ENCODE measurements around the gene LPAR1.
"Not testable (repeated sequence)": the region's sequence is repeated elsewhere in the genome, so short reads cannot be mapped to it uniquely, and the experiment has no call there.

The LPAR1 gene

DNA sequence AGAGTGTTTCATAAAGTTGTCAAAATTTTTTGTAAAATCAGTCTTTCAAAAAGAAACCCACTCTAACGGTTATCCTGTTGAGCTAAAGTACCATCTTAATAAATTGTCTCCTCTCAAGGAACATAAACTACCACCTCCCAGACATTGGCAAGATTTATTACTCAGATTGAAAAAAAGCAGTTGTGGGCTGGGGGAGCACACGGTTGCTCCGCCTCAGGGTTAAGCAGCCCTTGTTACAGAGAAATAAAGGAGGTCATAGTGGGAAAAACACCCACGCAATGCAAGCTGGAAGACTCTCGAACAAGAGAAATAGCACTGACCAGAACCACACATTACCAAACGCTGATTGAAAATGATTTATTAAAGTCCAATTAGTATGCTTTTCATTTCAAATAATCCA lies 165.3 kb downstream of the LPAR1 start:
- no peak for DNase-seq (ENCODE audit: low read depth in 2 of 2)
- H3K4me3 ChIP-seq (replicated peaks in 1 of 2; ENCODE audit: low read depth in 2 of 2, low read length in 2 of 2) = no peak overlapping the region
- TF ChIP-seq, protein P1, sequence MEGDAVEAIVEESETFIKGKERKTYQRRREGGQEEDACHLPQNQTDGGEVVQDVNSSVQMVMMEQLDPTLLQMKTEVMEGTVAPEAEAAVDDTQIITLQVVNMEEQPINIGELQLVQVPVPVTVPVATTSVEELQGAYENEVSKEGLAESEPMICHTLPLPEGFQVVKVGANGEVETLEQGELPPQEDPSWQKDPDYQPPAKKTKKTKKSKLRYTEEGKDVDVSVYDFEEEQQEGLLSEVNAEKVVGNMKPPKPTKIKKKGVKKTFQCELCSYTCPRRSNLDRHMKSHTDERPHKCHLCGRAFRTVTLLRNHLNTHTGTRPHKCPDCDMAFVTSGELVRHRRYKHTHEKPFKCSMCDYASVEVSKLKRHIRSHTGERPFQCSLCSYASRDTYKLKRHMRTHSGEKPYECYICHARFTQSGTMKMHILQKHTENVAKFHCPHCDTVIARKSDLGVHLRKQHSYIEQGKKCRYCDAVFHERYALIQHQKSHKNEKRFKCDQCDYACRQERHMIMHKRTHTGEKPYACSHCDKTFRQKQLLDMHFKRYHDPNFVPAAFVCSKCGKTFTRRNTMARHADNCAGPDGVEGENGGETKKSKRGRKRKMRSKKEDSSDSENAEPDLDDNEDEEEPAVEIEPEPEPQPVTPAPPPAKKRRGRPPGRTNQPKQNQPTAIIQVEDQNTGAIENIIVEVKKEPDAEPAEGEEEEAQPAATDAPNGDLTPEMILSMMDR (IDR thresholded peaks at IDR 0.05; ENCODE audit: low read depth, low read length) = no peak

- H3K4me3 ChIP-seq (replicated peaks in 1 of 2; ENCODE audit: low read depth in 2 of 2, low read length in 2 of 2) = no peak overlapping the region
- TF ChIP-seq, protein P1 (IDR thresholded peaks at IDR 0.05; ENCODE audit: low read depth, low read length) = no peak
- no peak for DNase-seq (ENCODE audit: low read depth in 2 of 2)
Measured at GRCh38 chr9:110871736-110872135, 166.5 kb downstream of the LPAR1 start.

- no peak for DNase-seq (ENCODE audit: low read depth in 2 of 2)
- TF ChIP-seq, protein P1 (IDR thresholded peaks at IDR 0.05; ENCODE audit: low read depth, low read length) = no peak
- no peak overlapping the region for H3K4me3 ChIP-seq (replicated peaks in 1 of 2; ENCODE audit: low read depth in 2 of 2, low read length in 2 of 2)
Measured at GRCh38 chr9:110869931-110870330, 168.3 kb downstream of the LPAR1 start.

- no peak overlapping the region for H3K4me3 ChIP-seq (replicated peaks in 1 of 2; ENCODE audit: low read depth in 2 of 2, low read length in 2 of 2)
Measured at GRCh38 chr9:110864011-110864410, 174.3 kb downstream of the LPAR1 start.

GRCh38 chr9:110861370-110862110 lies 176.7 kb downstream of the LPAR1 start:
- not testable (repeated sequence) for DNase-seq (ENCODE audit: low read depth in 2 of 2); H3K4me3 ChIP-seq (replicated peaks in 1 of 2; ENCODE audit: low read depth in 2 of 2, low read length in 2 of 2)

More at GRCh38 chr9:110864011-110864410, 174.3 kb downstream of the LPAR1 start:
- no peak for DNase-seq (ENCODE audit: low read depth in 2 of 2)
- TF ChIP-seq, protein P1 (IDR thresholded peaks at IDR 0.05; ENCODE audit: low read depth, low read length) = no peak

DNA sequence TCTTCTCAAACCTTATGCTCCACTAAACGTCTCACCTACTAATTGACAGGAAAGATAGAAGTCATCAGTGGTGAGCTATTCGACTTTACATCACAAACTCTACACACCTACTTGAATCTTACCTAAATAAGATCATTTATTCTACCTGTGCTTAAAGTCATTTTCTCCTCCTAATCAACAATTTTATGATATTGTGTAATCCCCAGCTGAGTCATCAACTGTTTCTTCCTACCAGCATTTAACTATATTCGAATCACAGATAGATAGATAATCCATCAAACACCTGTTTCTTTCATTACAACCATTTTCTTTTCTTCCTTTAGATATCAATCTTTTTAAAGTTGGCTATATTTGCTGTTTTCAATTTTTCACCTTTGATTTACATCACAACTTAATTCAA lies 181.5 kb downstream of the LPAR1 start:
- H3K4me3 ChIP-seq (replicated peaks in 1 of 2; ENCODE audit: low read depth in 2 of 2, low read length in 2 of 2) = no peak overlapping the region
- no peak for DNase-seq (ENCODE audit: low read depth in 2 of 2)
- TF ChIP-seq, protein P1 (IDR thresholded peaks at IDR 0.05; ENCODE audit: low read depth, low read length) = no peak

DNA sequence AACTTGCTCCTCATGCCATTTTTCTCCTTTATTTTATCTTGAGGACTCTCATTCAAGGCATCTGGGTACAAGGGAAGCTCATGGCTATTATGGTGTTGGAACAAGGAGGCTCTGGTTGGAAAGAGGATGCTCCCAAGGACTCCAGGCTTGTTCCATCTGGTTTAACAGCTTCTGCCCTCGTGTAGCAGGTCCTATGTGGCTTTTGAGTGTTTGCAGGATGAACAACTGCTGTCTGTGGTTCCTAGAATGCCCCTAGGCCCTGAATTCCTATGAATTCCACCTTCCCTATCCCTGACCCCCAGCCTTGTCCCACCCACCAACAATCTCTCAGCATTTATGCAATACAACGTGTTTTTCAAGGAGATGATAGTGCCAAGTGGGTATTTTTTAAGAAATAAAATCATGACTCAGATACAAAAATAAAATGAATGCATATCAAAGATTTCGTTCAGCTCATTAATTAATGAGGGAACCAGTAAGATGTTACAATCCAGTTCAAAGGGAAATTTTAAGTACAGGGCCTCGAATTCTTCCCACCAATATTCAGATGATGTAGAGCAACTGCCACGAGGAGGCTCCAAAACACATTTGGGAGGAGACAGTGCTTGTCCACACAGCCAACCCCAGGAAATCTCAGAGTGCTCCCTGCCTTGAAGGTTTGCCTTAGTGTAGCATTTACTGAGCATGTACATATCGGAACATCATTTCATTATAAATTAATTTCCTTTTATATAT lies 187.7 kb downstream of the LPAR1 start:
- H3K4me3 ChIP-seq (replicated peaks in 1 of 2; ENCODE audit: low read depth in 2 of 2, low read length in 2 of 2) = no peak overlapping the region
- no peak for DNase-seq (ENCODE audit: low read depth in 2 of 2)
- TF ChIP-seq, protein P1 (IDR thresholded peaks at IDR 0.05; ENCODE audit: low read depth, low read length) = no peak
